HL-60 (cell line): ENCODE results near the gene RHBG.

ENCODE experiments used
- DNase-seq, 2 experiments: peaks; one replicate each; pipeline ENCODE4 v3.0.0-alpha.2; 2010 to 2020; ENCODE audit warnings: low read depth in 1 of 2, low spot score in 1 of 2
- H3K27ac ChIP-seq: fragments of 250-450 bp; sonication (Bioruptor Pico); replicated peaks from 2 replicates; pipeline ENCODE4 v1.5.1; 2020; ENCODE audit warnings: mild to moderate bottlenecking, moderate library complexity
- H3K27me3 ChIP-seq: fragments of 250-450 bp; sonication (Bioruptor Pico); 2 replicates; pipeline ENCODE4 v1.5.1; 2021; ENCODE audit warnings: mild to moderate bottlenecking, moderate library complexity; ENCODE audit not compliant: insufficient read depth, poor library complexity, severe bottlenecking
- H3K4me3 ChIP-seq: replicated peaks from 2 replicates; pipeline ENCODE4 v1.5.1; 2011; ENCODE audit warnings: mild to moderate bottlenecking, control low read depth, low read length; ENCODE audit not compliant: insufficient read depth
- CTCF ChIP-seq: IDR thresholded peaks from one replicate; pipeline ENCODE4 v1.5.1; 2011; ENCODE audit warnings: low read length, control low read depth, inconsistent platforms; ENCODE audit not compliant: insufficient read depth
- GABPA ChIP-seq: IDR thresholded peaks from 2 replicates; pipeline ENCODE4 v1.6.1; 2012; ENCODE audit warnings: low read depth
- POLR2AphosphoS5 ChIP-seq: IDR thresholded peaks from 2 replicates; pipeline ENCODE4 v1.6.1; 2012; ENCODE audit warnings: low read depth
- SPI1 ChIP-seq: IDR thresholded peaks from 2 replicates; pipeline ENCODE4 v1.6.1; 2012; ENCODE audit warnings: low read depth, mild to moderate bottlenecking, borderline replicate concordance
- TF ChIP-seq, protein P1 (sequence below): IDR thresholded peaks from 2 replicates; pipeline ENCODE4 v1.6.1; 2012; ENCODE audit warnings: low read depth; ENCODE audit not compliant: insufficient replicate concordance

The RHBG gene

DNA sequence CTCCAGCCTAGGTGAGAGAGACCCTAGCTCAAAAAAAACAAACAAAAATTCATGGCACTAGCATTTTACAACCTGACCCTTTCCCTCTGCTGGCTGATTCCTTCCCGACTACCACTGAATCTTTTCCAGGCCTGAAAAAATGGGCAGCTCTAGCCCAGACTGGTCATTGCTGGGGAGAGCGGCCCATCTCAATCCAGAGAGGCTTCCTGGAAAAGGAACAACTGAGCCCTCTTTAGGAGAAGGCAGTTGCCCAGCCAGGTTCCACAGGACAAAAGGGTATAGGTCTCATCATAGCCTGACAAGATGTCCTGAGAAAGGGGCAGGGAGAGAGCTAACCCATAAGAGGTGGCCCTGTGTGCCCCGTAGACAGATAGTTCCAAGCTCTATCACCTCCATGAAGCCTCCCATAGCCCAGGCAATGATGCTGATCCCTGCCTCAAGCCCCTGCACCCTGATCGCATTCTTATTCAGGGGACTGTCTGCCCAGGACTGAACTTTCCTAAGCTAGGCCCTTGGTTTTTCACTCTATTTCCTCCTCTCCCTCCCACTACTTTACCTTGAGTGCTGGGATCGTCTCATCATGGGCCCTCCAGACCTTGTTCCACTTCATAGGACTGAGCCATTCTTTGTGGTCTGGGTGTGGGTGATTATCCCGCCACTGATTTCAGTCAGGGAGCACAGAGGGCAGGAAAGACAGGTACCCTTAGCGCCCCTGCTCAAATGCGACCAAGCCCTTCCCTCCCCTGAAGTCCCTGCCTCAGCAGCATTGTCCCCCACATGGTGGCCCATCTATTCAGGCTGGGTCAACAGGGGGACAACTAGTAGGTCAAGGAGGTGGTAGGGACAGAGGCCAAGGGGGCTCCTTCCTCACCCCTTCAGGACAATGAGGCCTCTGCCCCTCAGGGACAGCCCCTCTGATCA is 18.2 kb downstream of the RHBG start:
- no peak for DNase-seq
- Histone ChIP-seq H3K27me3 (peaks cover 31% of the 10 kb centered on the region), H3K4me3 (no peak overlapping the region), H3K27ac (no peak overlapping the region)
- TF ChIP-seq, protein P1, sequence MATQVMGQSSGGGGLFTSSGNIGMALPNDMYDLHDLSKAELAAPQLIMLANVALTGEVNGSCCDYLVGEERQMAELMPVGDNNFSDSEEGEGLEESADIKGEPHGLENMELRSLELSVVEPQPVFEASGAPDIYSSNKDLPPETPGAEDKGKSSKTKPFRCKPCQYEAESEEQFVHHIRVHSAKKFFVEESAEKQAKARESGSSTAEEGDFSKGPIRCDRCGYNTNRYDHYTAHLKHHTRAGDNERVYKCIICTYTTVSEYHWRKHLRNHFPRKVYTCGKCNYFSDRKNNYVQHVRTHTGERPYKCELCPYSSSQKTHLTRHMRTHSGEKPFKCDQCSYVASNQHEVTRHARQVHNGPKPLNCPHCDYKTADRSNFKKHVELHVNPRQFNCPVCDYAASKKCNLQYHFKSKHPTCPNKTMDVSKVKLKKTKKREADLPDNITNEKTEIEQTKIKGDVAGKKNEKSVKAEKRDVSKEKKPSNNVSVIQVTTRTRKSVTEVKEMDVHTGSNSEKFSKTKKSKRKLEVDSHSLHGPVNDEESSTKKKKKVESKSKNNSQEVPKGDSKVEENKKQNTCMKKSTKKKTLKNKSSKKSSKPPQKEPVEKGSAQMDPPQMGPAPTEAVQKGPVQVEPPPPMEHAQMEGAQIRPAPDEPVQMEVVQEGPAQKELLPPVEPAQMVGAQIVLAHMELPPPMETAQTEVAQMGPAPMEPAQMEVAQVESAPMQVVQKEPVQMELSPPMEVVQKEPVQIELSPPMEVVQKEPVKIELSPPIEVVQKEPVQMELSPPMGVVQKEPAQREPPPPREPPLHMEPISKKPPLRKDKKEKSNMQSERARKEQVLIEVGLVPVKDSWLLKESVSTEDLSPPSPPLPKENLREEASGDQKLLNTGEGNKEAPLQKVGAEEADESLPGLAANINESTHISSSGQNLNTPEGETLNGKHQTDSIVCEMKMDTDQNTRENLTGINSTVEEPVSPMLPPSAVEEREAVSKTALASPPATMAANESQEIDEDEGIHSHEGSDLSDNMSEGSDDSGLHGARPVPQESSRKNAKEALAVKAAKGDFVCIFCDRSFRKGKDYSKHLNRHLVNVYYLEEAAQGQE: no peak
- TF ChIP-seq CTCF (no peak), SPI1 (no peak), GABPA (no peak)

GRCh38 chr1:156387870-156388173 is 18.8 kb downstream of the RHBG start:
- no peak for DNase-seq
- no peak overlapping the region for H3K27ac ChIP-seq
- H3K27me3 ChIP-seq: peaks cover 31% of the 10 kb centered on the region
- no peak overlapping the region for H3K4me3 ChIP-seq
- no peak for TF ChIP-seq SPI1
- TF ChIP-seq GABPA: no peak
- TF ChIP-seq CTCF: no peak
- no peak for TF ChIP-seq POLR2AphosphoS5
- TF ChIP-seq, protein P1: no peak

- Histone ChIP-seq H3K27me3 (peaks cover 31% of the 10 kb centered on the region), H3K27ac (no peak overlapping the region), H3K4me3 (no peak overlapping the region)
- TF ChIP-seq POLR2AphosphoS5: no peak
- TF ChIP-seq, protein P1: no peak
- TF ChIP-seq GABPA: no peak
- TF ChIP-seq CTCF: no peak
- no peak for TF ChIP-seq SPI1
- no peak for DNase-seq
Observed at GRCh38 chr1:156388174-156389137, 19.4 kb downstream of the RHBG start.
